ENCODE results near the gene TMPRSS11E.
"Not testable (repeated sequence)": the region's sequence is repeated elsewhere in the genome, so short reads cannot be mapped to it uniquely, and the experiment has no call there.

The TMPRSS11E gene

GRCh38 chr4:68462691-68463090 is 15.4 kb downstream of the TMPRSS11E start:
- no peak for DNase-seq (ENCODE audit: low spot score)

- no peak for DNase-seq (ENCODE audit: low spot score)
Observed at GRCh38 chr4:68463796-68464195, 16.5 kb downstream of the TMPRSS11E start.

DNA sequence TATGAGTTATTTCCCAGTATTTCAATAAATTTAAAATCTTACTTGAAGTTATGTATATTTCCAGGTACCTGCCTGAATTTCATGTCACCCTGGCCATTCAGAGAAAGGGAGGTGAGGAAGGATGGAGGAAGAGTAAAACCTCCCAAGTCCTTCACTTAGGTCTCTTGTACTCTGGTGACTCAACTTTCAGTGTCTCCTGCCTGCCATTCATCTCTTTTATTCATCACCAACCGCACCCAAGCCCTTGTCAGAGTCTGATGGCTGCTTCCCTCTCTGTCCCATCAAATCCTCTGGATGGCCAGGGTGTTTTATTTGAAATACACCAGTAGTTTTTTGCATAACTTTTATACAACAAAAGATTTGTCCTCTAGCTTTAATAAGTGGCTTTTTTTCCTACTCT is 17.8 kb downstream of the TMPRSS11E start:
- no peak for DNase-seq (ENCODE audit: low spot score)

DNA sequence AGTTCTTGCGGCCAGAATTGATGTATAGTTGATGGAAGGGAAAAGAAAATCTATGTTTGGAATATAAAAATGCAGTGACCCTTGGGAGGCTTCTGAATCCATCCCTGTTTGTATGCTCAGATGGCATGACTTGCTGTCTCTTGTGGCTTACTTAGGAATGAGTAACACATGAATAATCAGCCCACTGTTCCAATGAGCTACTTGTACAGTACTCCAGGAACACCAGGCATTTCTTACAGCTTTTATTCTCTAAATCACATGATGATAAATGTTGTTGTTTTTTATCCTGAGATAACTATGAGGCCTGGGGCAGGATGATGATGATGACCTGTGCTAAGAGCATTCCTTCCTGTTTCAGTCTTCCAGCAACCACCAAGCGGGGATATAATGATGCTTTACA is 18.9 kb downstream of the TMPRSS11E start:
- DNase-seq (ENCODE audit: low spot score): no peak

DNA sequence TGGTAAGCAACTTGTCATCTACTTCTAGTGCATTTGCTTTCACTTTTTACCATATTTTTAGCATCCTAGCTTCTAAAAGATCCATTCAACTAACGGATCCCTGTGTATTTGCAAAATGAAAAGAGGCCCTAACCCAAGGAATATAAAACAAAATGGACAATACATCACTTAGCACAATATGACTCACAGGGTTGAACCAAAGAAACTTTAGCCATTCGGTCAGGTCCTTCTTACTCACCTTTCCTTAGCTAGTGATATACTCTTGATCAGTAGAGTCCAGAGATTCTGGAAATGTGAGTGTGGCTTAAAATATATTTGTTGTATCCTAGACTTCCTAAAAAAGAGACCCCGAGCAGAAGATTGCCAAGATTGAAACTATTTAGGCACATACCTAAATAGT is 19.5 kb downstream of the TMPRSS11E start:
- DNase-seq (ENCODE audit: low spot score): no peak

DNA sequence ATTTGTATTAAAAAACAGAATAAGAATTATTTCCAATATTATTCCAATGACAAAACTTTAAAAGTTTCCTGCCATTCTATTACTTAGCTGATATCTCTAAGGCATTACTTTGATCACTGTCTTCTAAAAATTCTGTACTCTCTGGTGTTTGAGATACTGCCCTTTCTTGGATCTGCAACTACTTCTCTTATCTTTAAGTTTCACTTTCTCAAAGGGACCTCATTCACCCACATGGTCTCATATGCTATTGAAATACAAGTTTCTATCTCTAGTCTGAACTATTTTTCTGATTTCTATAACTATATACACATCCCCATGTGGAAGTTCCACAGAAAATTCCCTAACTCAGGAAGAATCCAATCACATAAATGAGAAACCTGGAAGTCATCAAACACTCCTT is 22.2 kb downstream of the TMPRSS11E start:
- no peak for DNase-seq (ENCODE audit: low spot score)

- DNase-seq (ENCODE audit: low spot score): no peak
Observed at GRCh38 chr4:68476191-68476590, 28.9 kb downstream of the TMPRSS11E start.

DNA sequence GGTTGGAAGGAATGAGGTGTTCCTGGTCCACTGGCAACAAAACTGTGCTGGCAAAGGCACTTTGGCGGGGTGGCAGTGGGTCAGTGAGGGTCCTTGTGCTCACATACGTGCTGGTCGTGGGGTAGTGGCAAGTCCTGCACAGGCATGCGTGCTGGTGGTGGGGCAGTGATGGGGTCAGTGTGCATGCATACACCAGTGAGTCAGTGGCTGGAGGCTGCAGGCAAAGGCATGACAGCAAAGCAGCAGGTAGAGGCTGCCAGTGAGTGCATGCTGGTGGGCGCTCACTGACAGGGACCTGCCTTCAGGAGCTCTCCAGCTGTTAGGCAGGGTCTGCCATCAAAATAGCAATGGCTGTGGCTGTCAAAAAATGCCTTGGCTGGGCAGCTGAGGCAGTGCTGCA is 42.1 kb downstream of the TMPRSS11E start:
- no peak for DNase-seq (ENCODE audit: low spot score)

DNA sequence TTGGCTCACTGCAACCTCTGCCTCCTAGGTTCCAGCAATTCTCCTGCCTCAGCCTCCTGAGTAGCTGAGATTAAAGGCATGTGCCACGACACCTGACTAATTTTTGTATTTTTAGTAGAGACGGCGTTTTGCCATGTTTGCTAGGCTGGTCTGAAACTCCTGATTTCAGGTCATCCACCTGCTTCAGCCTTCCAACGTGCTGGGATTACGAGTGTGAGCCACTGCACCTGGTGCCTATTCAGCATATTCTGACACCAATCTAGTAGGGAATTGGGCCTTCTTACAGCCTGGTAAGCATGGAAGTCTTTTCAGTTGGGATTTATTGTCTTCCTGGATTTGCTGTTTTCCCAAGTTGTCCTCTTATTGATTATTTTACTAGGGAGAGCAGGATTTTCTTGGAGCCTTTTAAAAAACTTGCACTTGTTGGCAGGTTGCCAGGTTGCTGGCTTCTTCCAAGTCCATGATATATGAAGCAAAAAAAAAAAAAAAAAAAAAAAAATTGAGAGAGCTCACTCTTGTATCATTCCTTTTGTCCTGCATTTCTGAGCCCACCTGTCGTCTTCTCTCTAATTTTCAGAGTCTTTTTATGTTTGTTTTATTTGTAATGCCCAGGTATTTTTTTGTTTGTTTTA is 43.7 kb downstream of the TMPRSS11E start:
- DNase-seq (ENCODE audit: low spot score): peak; percentile 16

DNA sequence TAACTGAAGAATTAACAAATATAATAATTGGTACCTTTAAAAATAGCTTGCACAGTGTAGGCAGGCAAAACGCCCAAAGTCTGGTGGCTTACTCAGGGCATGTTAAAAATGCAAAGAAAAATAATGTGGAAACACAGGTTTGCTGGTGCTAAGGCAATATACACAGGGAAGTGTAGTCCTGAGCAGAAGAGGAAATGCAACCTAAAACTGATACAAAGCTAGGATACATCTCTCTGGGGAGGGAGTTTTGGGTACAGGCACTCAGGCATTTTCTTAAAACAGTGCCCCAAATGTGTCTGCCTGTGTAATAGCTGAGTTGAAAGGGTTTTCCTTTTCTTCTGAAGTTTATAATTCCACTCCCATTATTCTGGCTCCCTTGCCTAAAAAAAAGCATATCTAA is 47.4 kb downstream of the TMPRSS11E start:
- no peak for DNase-seq (ENCODE audit: low spot score)

GRCh38 chr4:68498413-68499007 is 51.2 kb downstream of the TMPRSS11E start:
- DNase-seq (ENCODE audit: low spot score): peak; percentile 48

DNA sequence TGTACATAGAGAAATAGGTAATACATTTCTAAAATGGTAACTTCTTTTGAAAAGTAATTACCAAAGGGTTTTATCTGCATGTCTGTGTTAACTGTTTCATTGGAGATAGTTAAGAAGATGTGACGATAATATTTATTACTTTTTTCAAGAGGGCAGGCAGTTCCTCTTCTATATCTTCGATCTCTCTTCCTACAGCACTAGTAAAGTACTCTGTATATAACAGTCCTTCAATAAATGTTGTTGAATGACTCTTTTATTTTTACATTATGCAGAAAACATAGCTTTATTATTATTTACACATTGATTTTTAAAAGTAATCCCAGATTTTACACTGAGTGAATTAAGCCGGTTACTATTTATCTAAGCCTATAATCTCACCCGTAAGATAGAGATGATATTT is 51.8 kb downstream of the TMPRSS11E start:
- no peak for DNase-seq (ENCODE audit: low spot score)

DNA sequence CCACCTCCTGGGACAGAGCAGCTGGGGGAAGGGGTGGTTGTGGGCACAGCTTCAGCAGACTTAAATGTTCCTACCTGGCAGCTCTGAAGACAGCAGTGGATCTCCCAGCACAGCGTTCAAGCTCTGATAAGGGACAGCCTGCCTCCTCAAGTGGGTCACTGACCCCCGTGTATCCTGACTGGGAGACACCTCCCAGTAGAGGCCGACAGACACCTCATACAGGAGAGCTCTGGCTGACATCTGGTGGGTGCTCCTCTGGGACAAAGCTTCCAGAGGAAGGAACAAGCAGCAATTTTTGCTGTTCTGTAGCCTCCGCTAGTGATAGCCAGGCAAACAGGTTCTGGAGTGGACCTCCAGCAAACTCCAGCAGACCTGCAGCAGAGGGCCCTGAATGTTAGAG is 56.2 kb downstream of the TMPRSS11E start:
- not testable (repeated sequence) for DNase-seq (ENCODE audit: low spot score)

GRCh38 chr4:68504836-68505235 is 57.6 kb downstream of the TMPRSS11E start:
- not testable (repeated sequence) for DNase-seq (ENCODE audit: low spot score)

DNA sequence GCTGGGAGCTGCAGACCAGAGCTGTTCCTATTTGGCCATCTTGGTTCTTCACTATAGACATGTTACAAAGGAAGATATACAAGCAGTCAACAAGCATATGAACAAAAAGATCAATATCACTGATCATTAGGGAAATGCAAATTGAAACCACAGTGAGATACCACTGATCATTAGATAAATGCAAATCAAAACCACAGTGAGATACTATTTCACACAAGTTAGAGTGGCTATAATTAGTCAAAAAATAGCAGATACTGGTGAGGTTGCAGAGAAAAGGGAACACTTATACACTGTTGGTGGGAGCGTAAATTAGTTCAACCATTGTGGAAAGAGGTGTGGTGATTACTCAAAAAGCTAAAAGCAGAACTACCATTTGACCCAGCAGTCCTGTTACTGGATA is 58.2 kb downstream of the TMPRSS11E start:
- DNase-seq (ENCODE audit: low spot score): not testable (repeated sequence)

DNA sequence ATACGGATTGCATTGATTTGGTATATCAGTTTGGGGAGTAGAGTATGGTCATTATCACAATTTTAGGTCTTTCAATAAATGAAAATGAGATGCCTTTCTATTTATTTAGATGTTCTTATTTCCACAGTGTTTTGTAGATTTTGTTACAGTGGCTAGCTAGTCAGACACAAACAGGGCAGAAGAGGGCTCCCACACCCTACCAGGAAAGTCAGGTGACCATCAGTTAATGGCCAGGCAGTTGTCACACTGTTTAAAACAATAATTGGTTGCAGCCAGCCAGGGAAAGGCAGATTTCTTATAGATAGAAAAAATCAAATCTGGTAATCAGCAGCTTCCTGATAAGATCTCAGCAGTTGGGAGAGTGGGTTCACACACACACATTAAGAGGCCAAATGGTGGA is 71.6 kb downstream of the TMPRSS11E start:
- no peak for DNase-seq (ENCODE audit: low spot score)

GRCh38 chr4:68520985-68521384 is 73.7 kb downstream of the TMPRSS11E start:
- DNase-seq (ENCODE audit: low spot score): no peak

DNA sequence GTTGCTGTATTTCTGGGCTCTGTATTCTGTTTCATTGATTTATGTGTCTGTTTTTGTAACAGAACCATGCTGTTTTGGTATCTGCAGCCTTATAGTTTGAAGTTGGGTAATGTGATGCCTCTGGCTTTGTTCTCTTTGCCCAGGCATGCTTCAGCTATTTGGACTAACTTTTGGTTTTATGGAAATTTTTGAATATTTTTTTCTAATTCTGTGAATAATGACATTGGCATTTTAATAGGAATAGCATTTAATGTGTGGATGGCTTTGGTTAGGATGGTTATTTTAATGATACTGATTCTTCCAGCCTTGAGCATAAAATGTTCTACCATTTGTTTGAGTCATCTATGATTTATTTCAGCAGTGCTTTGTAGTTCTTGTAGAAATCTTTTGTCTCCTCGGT is 75.0 kb downstream of the TMPRSS11E start:
- not testable (repeated sequence) for DNase-seq (ENCODE audit: low spot score)

DNA sequence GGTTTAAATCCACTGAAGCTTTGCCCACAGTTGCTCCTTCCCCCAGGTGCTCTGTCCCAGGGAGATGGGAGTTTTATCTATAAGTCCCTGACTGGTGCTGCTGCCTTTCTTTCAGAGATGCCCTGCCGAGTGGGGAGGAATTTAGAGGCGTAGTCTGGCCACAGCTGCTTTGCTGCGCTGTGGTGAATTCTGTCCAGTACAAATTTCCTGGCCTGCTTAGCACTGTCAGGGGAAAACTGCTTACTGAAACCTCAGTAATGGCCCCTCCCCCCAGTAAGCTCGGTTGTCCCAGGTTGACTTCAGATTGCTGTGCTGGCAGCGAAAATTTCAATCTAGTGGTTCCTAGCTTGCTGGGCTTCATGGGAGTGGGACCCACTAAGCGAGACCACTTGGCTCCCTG is 88.7 kb downstream of the TMPRSS11E start:
- DNase-seq (ENCODE audit: low spot score): no peak

DNA sequence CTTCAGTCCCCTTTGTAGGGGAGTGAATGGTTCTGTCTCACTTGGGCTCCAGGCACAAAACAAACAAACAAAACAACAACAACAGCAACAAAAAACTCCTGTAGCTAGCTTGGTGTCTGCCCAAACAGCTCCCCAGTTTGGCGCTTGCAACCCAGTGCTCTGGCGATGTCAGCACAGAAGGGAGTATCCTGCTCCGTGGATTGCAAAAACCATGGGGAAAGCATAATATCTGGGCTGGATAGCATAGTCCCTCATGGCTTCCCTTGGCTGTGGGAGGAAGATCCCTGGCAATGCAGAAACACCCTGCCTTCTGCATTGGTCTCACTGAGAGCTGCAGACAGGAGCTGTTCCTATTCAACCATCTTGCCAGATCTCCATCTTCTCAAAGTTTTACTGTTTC is 89.1 kb downstream of the TMPRSS11E start:
- DNase-seq (ENCODE audit: low spot score): no peak

DNA sequence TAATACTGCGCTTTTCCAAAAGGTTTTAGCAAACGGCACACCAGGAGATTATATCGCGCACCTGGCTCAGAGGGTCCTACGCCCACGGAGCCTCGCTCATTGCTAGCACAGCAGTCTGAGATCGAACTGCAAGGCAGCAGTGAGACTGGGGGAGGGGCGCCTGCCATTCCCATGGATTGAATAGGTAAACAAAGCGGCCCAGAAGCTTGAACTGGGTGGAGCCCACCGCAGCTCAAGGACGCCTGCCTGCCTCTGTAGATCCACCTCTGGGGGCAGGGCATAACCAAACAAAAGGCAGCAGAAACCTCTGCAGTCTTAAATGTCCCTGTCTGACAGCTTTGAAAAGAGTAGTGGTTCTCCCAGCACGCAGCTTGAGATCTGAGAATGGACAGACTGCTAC is 95.5 kb downstream of the TMPRSS11E start:
- not testable (repeated sequence) for DNase-seq (ENCODE audit: low spot score)

All from hematopoietic multipotent progenitor cell treated with erythropoietin and hydrocortisone succinate and interleukin-3 and kit ligand, for 15 days (in vitro differentiated cells).